T-helper 17 cell (primary cell): Measurements from ENCODE around the gene DRD3. TPM values are rescaled to one million over a fixed set of nuclear protein-coding genes. Genes with fewer than 3 reads are reported as not detected.

Source experiments
- total RNA-seq, 4 donors: library from RNA in 2 of 4; stranded (reverse) in 2 of 4; gene quantifications; one replicate each; pipeline ENCODE4 v1.2.3 and lab custom pipeline; 2022 to 2026

The DRD3 gene
- total RNA-seq, 2 donors from 2014 or later = not detected

Other genes with a start within 250 kb of the DRD3 start
- 1 to 10 TPM; 6.4 to 8.3 TPM for gene ZDHHC23, start 231.0 kb downstream of the DRD3 start, total RNA-seq
- 1 to 10 TPM; 6.4 to 6.8 TPM for gene CCDC191, start 122.5 kb downstream of the DRD3 start, total RNA-seq
- 10 to 100 TPM; 42.1 to 43.4 TPM for gene QTRT2, start 122.3 kb downstream of the DRD3 start, total RNA-seq
- under 1 TPM; 0.65 to 0.97 TPM for gene ZNF80, start 58.5 kb upstream of the DRD3 start, total RNA-seq
- gene TIGIT, start 115.0 kb upstream of the DRD3 start, total RNA-seq = 10 to 100 TPM; 11.6 to 13.3 TPM